HEK293 (cell line): ENCODE measurements around the gene SMTNL2.

Source experiments
- ELK4 ChIP-seq: IDR thresholded peaks from 2 replicates; pipeline ENCODE4 v1.6.1; 2011; ENCODE audit warnings: mild to moderate bottlenecking, low read depth, low read length, borderline replicate concordance
- FEZF1 ChIP-seq: fragments of 450-650 bp; formaldehyde crosslinking; IDR thresholded peaks from 2 replicates; pipeline ENCODE4 v1.5.1; 2016; ENCODE audit warnings: missing biosample characterization, missing genetic modification characterization
- GFI1B ChIP-seq: fragments of 450-650 bp; formaldehyde crosslinking; IDR thresholded peaks from 2 replicates; pipeline ENCODE4 v1.5.1; 2016; ENCODE audit warnings: missing biosample characterization, missing genetic modification characterization
- GLIS2 ChIP-seq: fragments of 450-650 bp; formaldehyde crosslinking; IDR thresholded peaks from 2 replicates; pipeline ENCODE4 v1.5.1; 2016; ENCODE audit warnings: missing biosample characterization, missing genetic modification characterization
- HIC1 ChIP-seq: fragments of 450-650 bp; formaldehyde crosslinking; IDR thresholded peaks from 2 replicates; pipeline ENCODE4 v1.5.1; 2016; ENCODE audit warnings: missing biosample characterization, missing genetic modification characterization
- IKZF3 ChIP-seq: fragments of 450-650 bp; IDR thresholded peaks from 2 replicates; pipeline ENCODE4 v1.5.0; 2018; ENCODE audit warnings: missing biosample characterization, mild to moderate bottlenecking, missing genetic modification characterization, moderate library complexity
- MZF1 ChIP-seq: fragments of 450-650 bp; formaldehyde crosslinking; IDR thresholded peaks from 2 replicates; pipeline ENCODE4 v1.5.1; 2017; ENCODE audit warnings: missing biosample characterization, missing genetic modification characterization, borderline replicate concordance
- SP2 ChIP-seq: fragments of 450-650 bp; formaldehyde crosslinking; IDR thresholded peaks from 2 replicates; pipeline ENCODE4 v1.5.1; 2016; ENCODE audit warnings: missing biosample characterization, missing genetic modification characterization
- YY1 ChIP-seq: fragments of 450-650 bp; formaldehyde crosslinking; IDR thresholded peaks from 2 replicates; pipeline ENCODE4 v1.5.1; 2018; ENCODE audit warnings: missing biosample characterization, missing genetic modification characterization
- ZEB2 ChIP-seq: fragments of 450-650 bp; formaldehyde crosslinking; IDR thresholded peaks from 2 replicates; pipeline ENCODE4 v1.5.1; 2016; ENCODE audit warnings: missing biosample characterization, missing genetic modification characterization
- ZFP3 ChIP-seq: fragments of 450-650 bp; formaldehyde crosslinking; IDR thresholded peaks from 2 replicates; pipeline ENCODE4 v1.5.1; 2016; ENCODE audit warnings: low read depth, missing biosample characterization, missing genetic modification characterization
- ZNF114 ChIP-seq: fragments of 450-650 bp; formaldehyde crosslinking; IDR thresholded peaks from 2 replicates; pipeline ENCODE4 v1.5.0; 2017; ENCODE audit warnings: missing biosample characterization, missing genetic modification characterization
- ZNF138 ChIP-seq: fragments of 450-650 bp; formaldehyde crosslinking; IDR thresholded peaks from 2 replicates; pipeline ENCODE4 v1.5.1; 2016; ENCODE audit warnings: missing biosample characterization, missing genetic modification characterization, borderline replicate concordance
- ZNF169 ChIP-seq: fragments of 450-650 bp; formaldehyde crosslinking; IDR thresholded peaks from 2 replicates; pipeline ENCODE4 v1.5.1; 2016; ENCODE audit warnings: missing biosample characterization, missing genetic modification characterization
- ZNF184 ChIP-seq: fragments of 450-650 bp; IDR thresholded peaks from 2 replicates; pipeline ENCODE4 v1.5.1; 2018; ENCODE audit warnings: missing biosample characterization, mild to moderate bottlenecking, missing genetic modification characterization
- ZNF239 ChIP-seq: fragments of 450-650 bp; formaldehyde crosslinking; IDR thresholded peaks from 2 replicates; pipeline ENCODE4 v1.5.1; 2016; ENCODE audit warnings: missing biosample characterization, missing genetic modification characterization
- ZNF248 ChIP-seq: fragments of 450-650 bp; formaldehyde crosslinking; IDR thresholded peaks from 2 replicates; pipeline ENCODE4 v1.5.1; 2017; ENCODE audit warnings: missing biosample characterization, missing genetic modification characterization
- ZNF274 ChIP-seq, 2 experiments: fragments of 200-500 bp in 1 of 2; fragments of 450-650 bp in 1 of 2; sonication (Bioruptor generic) in 1 of 2; formaldehyde crosslinking in 1 of 2; IDR thresholded peaks; 2 replicates each; pipeline versions ENCODE4 v1.5.1 to v1.6.1; 2014 to 2016; ENCODE audit warnings: borderline replicate concordance in 1 of 2, inconsistent platforms in 1 of 2, low read length in 1 of 2, missing biosample characterization in 1 of 2, missing genetic modification characterization in 1 of 2
- ZNF292 ChIP-seq: fragments of 450-650 bp; formaldehyde crosslinking; IDR thresholded peaks from 2 replicates; pipeline ENCODE4 v1.5.1; 2016; ENCODE audit warnings: low read depth, missing biosample characterization, missing genetic modification characterization, borderline replicate concordance
- ZNF391 ChIP-seq: fragments of 450-650 bp; formaldehyde crosslinking; IDR thresholded peaks from 2 replicates; pipeline ENCODE4 v1.5.1; 2016; ENCODE audit warnings: low read depth, missing biosample characterization, missing genetic modification characterization, borderline replicate concordance
- ZNF426 ChIP-seq: fragments of 450-650 bp; formaldehyde crosslinking; IDR thresholded peaks from 2 replicates; pipeline ENCODE4 v1.5.1; 2017; ENCODE audit warnings: missing biosample characterization, missing genetic modification characterization, mild to moderate bottlenecking, inconsistent platforms, moderate library complexity
- ZNF560 ChIP-seq: fragments of 450-650 bp; formaldehyde crosslinking; IDR thresholded peaks from 2 replicates; pipeline ENCODE4 v1.5.1; 2017; ENCODE audit warnings: missing biosample characterization, missing genetic modification characterization, borderline replicate concordance
- ZNF704 ChIP-seq: fragments of 450-650 bp; formaldehyde crosslinking; IDR thresholded peaks from 2 replicates; pipeline ENCODE4 v1.5.1; 2016; ENCODE audit warnings: missing biosample characterization, missing genetic modification characterization
- ZNF747 ChIP-seq: fragments of 450-650 bp; formaldehyde crosslinking; IDR thresholded peaks from 2 replicates; pipeline ENCODE4 v1.5.1; 2016; ENCODE audit warnings: missing biosample characterization, missing genetic modification characterization
- ZNF843 ChIP-seq: fragments of 450-650 bp; formaldehyde crosslinking; IDR thresholded peaks from 2 replicates; pipeline ENCODE4 v1.5.1; 2016; ENCODE audit warnings: missing biosample characterization, missing genetic modification characterization
- ZSCAN16 ChIP-seq: fragments of 450-650 bp; formaldehyde crosslinking; IDR thresholded peaks from 2 replicates; pipeline ENCODE4 v1.5.1; 2016; ENCODE audit warnings: missing biosample characterization, missing genetic modification characterization
- ZSCAN23 ChIP-seq: fragments of 450-650 bp; formaldehyde crosslinking; IDR thresholded peaks from 2 replicates; pipeline ENCODE4 v1.5.1; 2016; ENCODE audit warnings: missing biosample characterization, missing genetic modification characterization

SMTNL2 gene

GRCh38 chr17:4554997-4555799 lies 29.1 kb upstream of the SMTNL2 start, which contains the start of gene MYBBP1A (continued):
- TF ChIP-seq FEZF1 (tag by site-specific recombination): no peak
- no peak; the same call in 1 of the 2 replicates for TF ChIP-seq ZNF169 (tag by site-specific recombination)
- TF ChIP-seq ZNF426: no peak
- no peak for TF ChIP-seq ZNF704
- TF ChIP-seq ZNF391 (tag by site-specific recombination): no peak
- no peak for TF ChIP-seq ZNF560 (tag by site-specific recombination)
- no peak for TF ChIP-seq YY1 (tag by site-specific recombination)
- no peak for TF ChIP-seq ZNF292
- TF ChIP-seq ZNF274 (IDR thresholded peaks at IDR 0.05; ENCODE audit: low read length): no peak
- TF ChIP-seq ZNF274 (tag by site-specific recombination; IDR thresholded peaks at IDR 0.05; ENCODE audit: borderline replicate concordance): no peak
- no peak for TF ChIP-seq MZF1 (tag by site-specific recombination)
- peak; percentile 91 for TF ChIP-seq SP2 (tag by site-specific recombination)
- peak; percentile 51; the same call in 1 of the 2 replicates for TF ChIP-seq GLIS2
- TF ChIP-seq ZEB2 (tag by site-specific recombination): peak; percentile 63; the same call in 1 of the 2 replicates
- TF ChIP-seq ZSCAN16 (tag by site-specific recombination): no peak
- no peak for TF ChIP-seq ZSCAN23 (tag by site-specific recombination)
- TF ChIP-seq ZNF248 (tag by site-specific recombination): no peak
- no peak for TF ChIP-seq ZNF138 (tag by site-specific recombination)
- TF ChIP-seq ELK4: no peak
- no peak for TF ChIP-seq ZNF239
- TF ChIP-seq ZNF114 (tag by site-specific recombination): no peak
- TF ChIP-seq ZFP3 (tag by site-specific recombination): no peak
- no peak for TF ChIP-seq IKZF3
- TF ChIP-seq ZNF747 (tag by site-specific recombination): no peak
- no peak for TF ChIP-seq GFI1B (tag by site-specific recombination)
- no peak for TF ChIP-seq ZNF184
- peak; percentile 84 for TF ChIP-seq HIC1 (tag by site-specific recombination)
- no peak for TF ChIP-seq ZNF843 (tag by site-specific recombination)
- TF ChIP-seq, all 188 proteins: peak for 37
